ENCODE data around the gene TICRR.
"Not testable (repeated sequence)": the region's sequence is repeated elsewhere in the genome, so short reads cannot be mapped to it uniquely, and the experiment has no call there.

TICRR gene

DNA sequence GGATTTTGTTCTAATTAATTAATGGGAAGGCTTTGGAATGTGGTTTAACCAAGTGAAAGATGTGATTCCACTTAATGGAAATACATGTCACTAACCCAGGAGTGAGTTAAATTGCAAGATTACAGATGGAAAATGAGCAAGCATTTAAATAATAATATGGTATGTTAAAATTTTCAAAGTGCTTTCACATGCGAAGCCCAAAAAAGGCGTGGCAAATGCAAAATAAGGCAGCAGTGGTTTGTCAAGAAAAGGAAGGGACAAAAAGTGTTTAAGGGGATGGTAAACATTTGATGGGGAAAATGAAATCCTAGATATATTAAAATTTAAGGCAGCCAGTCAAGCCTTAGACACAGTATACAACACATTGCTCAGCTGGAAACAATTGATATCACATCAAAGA is 2.9 kb downstream of the TICRR start:
- DNase-seq (ENCODE audit: low read depth): no peak
- TF ChIP-seq, protein P1, sequence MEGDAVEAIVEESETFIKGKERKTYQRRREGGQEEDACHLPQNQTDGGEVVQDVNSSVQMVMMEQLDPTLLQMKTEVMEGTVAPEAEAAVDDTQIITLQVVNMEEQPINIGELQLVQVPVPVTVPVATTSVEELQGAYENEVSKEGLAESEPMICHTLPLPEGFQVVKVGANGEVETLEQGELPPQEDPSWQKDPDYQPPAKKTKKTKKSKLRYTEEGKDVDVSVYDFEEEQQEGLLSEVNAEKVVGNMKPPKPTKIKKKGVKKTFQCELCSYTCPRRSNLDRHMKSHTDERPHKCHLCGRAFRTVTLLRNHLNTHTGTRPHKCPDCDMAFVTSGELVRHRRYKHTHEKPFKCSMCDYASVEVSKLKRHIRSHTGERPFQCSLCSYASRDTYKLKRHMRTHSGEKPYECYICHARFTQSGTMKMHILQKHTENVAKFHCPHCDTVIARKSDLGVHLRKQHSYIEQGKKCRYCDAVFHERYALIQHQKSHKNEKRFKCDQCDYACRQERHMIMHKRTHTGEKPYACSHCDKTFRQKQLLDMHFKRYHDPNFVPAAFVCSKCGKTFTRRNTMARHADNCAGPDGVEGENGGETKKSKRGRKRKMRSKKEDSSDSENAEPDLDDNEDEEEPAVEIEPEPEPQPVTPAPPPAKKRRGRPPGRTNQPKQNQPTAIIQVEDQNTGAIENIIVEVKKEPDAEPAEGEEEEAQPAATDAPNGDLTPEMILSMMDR (IDR thresholded peaks at IDR 0.05; ENCODE audit: control insufficient read depth, insufficient read depth, low read depth, low read length, missing control alignments): no peak
- H3K4me3 ChIP-seq (ENCODE audit: control insufficient read depth, low read depth, low read length): no peak overlapping the region

DNA sequence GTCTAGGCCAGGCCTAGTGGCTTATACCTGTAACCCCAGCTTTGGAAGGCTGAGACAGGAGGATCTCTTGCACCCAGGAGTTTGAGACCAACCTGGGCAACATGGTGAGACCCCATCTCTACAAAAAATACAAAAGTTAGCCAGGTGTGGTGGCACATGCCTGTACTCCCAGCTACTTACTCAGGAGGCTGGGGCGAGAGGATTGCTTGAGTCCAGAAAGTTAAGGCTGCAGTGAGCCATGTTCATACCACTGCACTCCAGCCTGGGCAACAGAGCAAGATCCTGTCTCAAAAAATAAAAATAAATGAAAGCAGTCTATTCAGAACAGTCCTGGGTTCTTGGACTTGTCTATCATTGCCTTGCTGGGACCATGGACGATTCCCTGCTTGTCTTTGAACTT is 5.5 kb downstream of the TICRR start:
- not testable (repeated sequence) for DNase-seq (ENCODE audit: low read depth); H3K4me3 ChIP-seq (ENCODE audit: control insufficient read depth, low read depth, low read length)

DNA sequence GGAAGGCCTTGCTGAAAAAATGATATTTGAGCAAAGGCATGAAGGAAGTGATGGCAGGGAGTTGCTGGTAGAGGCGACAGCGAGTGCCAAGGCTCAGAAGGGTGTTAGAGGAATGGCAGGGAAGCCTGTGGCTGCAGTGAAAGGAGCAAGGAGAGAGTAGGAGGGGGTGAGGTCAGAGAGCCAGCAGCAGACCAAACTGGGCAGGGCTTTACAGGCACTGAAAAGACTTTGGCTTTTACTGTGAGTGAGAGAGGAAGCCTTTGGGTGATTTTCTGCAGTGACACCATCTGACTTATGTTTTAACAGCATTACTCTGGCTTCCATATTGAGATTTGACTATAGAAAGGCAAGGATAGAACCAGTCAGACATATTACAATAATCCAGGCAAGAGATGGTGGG is 11.4 kb downstream of the TICRR start:
- H3K4me3 ChIP-seq (ENCODE audit: control insufficient read depth, low read depth, low read length): no peak overlapping the region
- TF ChIP-seq, protein P1 (IDR thresholded peaks at IDR 0.05; ENCODE audit: control insufficient read depth, insufficient read depth, low read depth, low read length, missing control alignments): no peak
- DNase-seq (ENCODE audit: low read depth): no peak

DNA sequence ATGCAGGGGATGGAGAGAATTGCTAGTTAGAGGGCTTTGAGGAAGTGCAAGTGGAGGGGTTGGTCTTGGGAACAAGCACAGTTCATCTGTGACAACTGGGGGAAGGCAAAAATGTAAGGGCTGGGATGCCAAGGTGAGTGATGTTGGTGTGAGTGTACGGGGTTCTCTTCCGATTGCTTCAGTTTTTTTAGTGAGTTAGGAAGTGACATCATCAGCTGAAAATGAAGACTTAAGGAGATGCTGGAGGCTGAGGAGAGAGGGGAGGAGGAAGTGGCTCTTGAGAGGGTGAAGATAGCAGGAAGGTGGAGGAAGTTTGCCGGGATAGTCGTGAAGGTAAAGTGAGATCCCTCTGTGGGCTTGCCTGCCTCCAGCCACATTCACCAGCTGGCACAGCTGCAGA is 12.7 kb downstream of the TICRR start:
- TF ChIP-seq, protein P1 (IDR thresholded peaks at IDR 0.05; ENCODE audit: control insufficient read depth, insufficient read depth, low read depth, low read length, missing control alignments): no peak
- DNase-seq (ENCODE audit: low read depth): peak; percentile 10

DNA sequence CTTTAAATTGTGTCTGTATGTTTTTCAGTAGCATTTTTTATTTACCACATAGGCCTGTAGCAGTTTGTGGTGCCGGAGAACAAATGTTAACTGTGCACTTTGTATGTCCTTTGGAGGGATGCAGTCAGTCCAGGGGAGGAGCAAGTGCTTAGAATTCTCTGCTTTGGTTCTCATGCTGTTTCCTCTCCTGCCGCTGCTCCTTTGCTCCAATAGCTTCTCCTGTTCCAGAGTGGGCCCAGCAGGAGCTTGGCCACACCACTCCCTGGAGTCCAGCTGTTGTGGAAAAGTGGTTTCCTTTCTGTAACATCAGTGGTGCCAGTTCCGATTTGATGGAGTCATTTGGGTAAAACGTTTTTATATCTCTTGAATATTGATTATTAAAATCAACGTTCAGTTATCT is 16.6 kb downstream of the TICRR start:
- TF ChIP-seq, protein P1 (IDR thresholded peaks at IDR 0.05; ENCODE audit: control insufficient read depth, insufficient read depth, low read depth, low read length, missing control alignments): no peak
- DNase-seq (ENCODE audit: low read depth): no peak

More for the DNA sequence above, 12.7 kb downstream of the TICRR start:
- H3K4me3 ChIP-seq (ENCODE audit: control insufficient read depth, low read depth, low read length): no peak overlapping the region

DNA sequence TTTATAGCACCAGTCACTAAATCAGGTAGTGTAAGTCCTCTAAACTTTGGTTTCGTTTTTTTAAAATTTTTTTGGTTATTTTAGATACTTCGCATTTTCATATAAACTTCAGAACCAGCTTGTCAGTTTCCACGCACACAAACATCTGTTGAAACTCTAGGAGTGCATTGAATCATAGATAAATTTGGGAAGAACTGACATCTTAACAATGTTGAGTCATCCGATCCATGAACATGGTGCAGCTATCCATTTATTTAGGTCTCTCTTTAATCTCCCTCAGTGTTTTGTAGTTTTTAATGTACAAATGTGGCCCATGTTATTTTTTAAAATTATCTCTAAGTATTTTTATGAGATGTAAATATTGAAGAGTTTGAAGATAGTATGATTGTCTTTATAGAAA is 17.7 kb downstream of the TICRR start:
- TF ChIP-seq, protein P1 (IDR thresholded peaks at IDR 0.05; ENCODE audit: control insufficient read depth, insufficient read depth, low read depth, low read length, missing control alignments): no peak
- no peak for DNase-seq (ENCODE audit: low read depth)
- H3K4me3 ChIP-seq (ENCODE audit: control insufficient read depth, low read depth, low read length): no peak overlapping the region

More for the DNA sequence above, 16.6 kb downstream of the TICRR start:
- no peak overlapping the region for H3K4me3 ChIP-seq (ENCODE audit: control insufficient read depth, low read depth, low read length)

DNA sequence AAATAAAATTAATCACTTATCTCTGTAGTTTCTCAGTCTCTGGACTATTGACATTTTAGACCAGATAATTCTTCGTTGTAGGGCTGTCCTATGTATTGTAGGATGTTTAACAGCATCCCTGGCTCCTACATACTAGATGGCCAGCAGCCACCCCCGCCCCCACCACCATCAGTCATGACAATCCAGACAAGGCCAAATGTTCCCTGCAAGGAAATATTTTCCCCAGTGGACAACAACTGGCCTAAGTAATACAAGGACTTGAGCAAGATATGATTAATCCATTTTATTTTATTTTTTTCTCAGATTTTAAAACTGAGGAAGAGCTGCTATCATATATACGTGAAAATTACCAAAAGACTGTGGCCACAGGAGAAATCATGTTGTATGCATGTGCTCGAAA is 23.8 kb downstream of the TICRR start:
- TF ChIP-seq, protein P1 (IDR thresholded peaks at IDR 0.05; ENCODE audit: control insufficient read depth, insufficient read depth, low read depth, low read length, missing control alignments): no peak
- peak; percentile 7 for DNase-seq (ENCODE audit: low read depth)
- no peak overlapping the region for H3K4me3 ChIP-seq (ENCODE audit: control insufficient read depth, low read depth, low read length)
